H9 (cell line): ENCODE data around the gene LIM2. TPM values are rescaled to one million over a fixed set of nuclear protein-coding genes. Genes with fewer than 3 reads are reported as not detected.

Source experiments
- DNase-seq: peaks from one replicate; pipeline ENCODE4 v3.0.0-alpha.2; 2017
- H2AFZ ChIP-seq: one replicate; pipeline ENCODE4 v1.6.1; 2013; ENCODE audit warnings: mild to moderate bottlenecking, low read length, control low read depth, moderate library complexity
- H2AK5ac ChIP-seq: 2 replicates; pipeline ENCODE4 v1.6.1; 2013; ENCODE audit warnings: low read length, control low read depth, mixed read lengths; ENCODE audit not compliant: insufficient read length
- H2BK120ac ChIP-seq: one replicate; pipeline ENCODE4 v1.6.1; 2013; ENCODE audit warnings: low read depth, mild to moderate bottlenecking, low read length, control low read depth, inconsistent platforms; ENCODE audit not compliant: poor library complexity, severe bottlenecking
- H2BK12ac ChIP-seq: 2 replicates; pipeline ENCODE4 v1.6.1; 2013; ENCODE audit warnings: low read length, control low read depth, mixed read lengths, low read depth; ENCODE audit not compliant: insufficient read length
- H2BK15ac ChIP-seq: 2 replicates; pipeline ENCODE4 v1.6.1; 2013; ENCODE audit warnings: low read depth, low read length, control low read depth
- H2BK20ac ChIP-seq: one replicate; pipeline ENCODE4 v1.6.1; 2013; ENCODE audit warnings: low read depth, mild to moderate bottlenecking, low read length, control low read depth, inconsistent platforms; ENCODE audit not compliant: poor library complexity, severe bottlenecking
- H2BK5ac ChIP-seq: 2 replicates; pipeline ENCODE4 v1.6.1; 2013; ENCODE audit warnings: low read length, control low read depth, mixed read lengths; ENCODE audit not compliant: insufficient read length
- H3K14ac ChIP-seq: 2 replicates; pipeline ENCODE4 v1.6.1; 2013; ENCODE audit warnings: low read length, control low read depth; ENCODE audit not compliant: insufficient read depth
- H3K18ac ChIP-seq: 2 replicates; pipeline ENCODE4 v1.6.1; 2013; ENCODE audit warnings: low read depth, mild to moderate bottlenecking, mixed read lengths, low read length, control low read depth; ENCODE audit not compliant: insufficient read length
- H3K23ac ChIP-seq: 2 replicates; pipeline ENCODE4 v1.6.1; 2013; ENCODE audit warnings: low read length, control low read depth, mixed read lengths, low read depth; ENCODE audit not compliant: insufficient read length
- H3K23me2 ChIP-seq: 2 replicates; pipeline ENCODE4 v1.6.1; 2013; ENCODE audit warnings: low read depth, mild to moderate bottlenecking, mixed read lengths, low read length, control low read depth; ENCODE audit not compliant: insufficient read length, poor library complexity, severe bottlenecking
- H3K27ac ChIP-seq: 2 replicates; pipeline ENCODE4 v1.5.1; 2013; ENCODE audit warnings: low read length, control low read depth, mixed read lengths, low read depth; ENCODE audit not compliant: insufficient read length
- H3K27me3 ChIP-seq: 2 replicates; pipeline ENCODE4 v1.6.1; 2013; ENCODE audit warnings: low read length, control low read depth, inconsistent platforms; ENCODE audit not compliant: insufficient read depth
- H3K4ac ChIP-seq: 2 replicates; pipeline ENCODE4 v1.6.1; 2013; ENCODE audit warnings: low read depth, mild to moderate bottlenecking, control low read depth, inconsistent platforms, low read length, moderate library complexity
- H3K4me1 ChIP-seq: 2 replicates; pipeline ENCODE4 v1.6.1; 2013; ENCODE audit warnings: low read length, control low read depth, inconsistent platforms; ENCODE audit not compliant: insufficient read depth
- H3K4me2 ChIP-seq: 2 replicates; pipeline ENCODE4 v1.6.1; 2013; ENCODE audit warnings: low read length, control low read depth, mixed read lengths; ENCODE audit not compliant: insufficient read length, insufficient read depth
- H3K56ac ChIP-seq: 2 replicates; pipeline ENCODE4 v1.6.1; 2013; ENCODE audit warnings: low read depth, mild to moderate bottlenecking, mixed read lengths, low read length, control low read depth; ENCODE audit not compliant: insufficient read length
- H3K79me1 ChIP-seq: 2 replicates; pipeline ENCODE4 v1.6.1; 2013; ENCODE audit warnings: low read depth, mild to moderate bottlenecking, moderate library complexity, low read length, control low read depth, inconsistent platforms; ENCODE audit not compliant: insufficient read depth, poor library complexity, severe bottlenecking
- H3K79me2 ChIP-seq: 2 replicates; pipeline ENCODE4 v1.6.1; 2013; ENCODE audit warnings: low read length, control low read depth, inconsistent platforms; ENCODE audit not compliant: insufficient read depth
- H3K9ac ChIP-seq: 2 replicates; pipeline ENCODE4 v1.6.1; 2013; ENCODE audit warnings: low read length, control low read depth, mixed read lengths; ENCODE audit not compliant: insufficient read length; ENCODE audit errors: extremely low read depth
- H3K9me3 ChIP-seq: one replicate; pipeline ENCODE4 v1.6.1; 2013; ENCODE audit warnings: low read depth, low read length, inconsistent platforms; ENCODE audit not compliant: control insufficient read depth
- H3T11ph ChIP-seq: one replicate; pipeline ENCODE4 v1.6.1; 2013; ENCODE audit warnings: mild to moderate bottlenecking, low read length, control low read depth, inconsistent platforms
- H4K20me1 ChIP-seq: one replicate; pipeline ENCODE4 v1.6.1; 2013; ENCODE audit not compliant: control insufficient read depth, insufficient read length, insufficient read depth
- H4K5ac ChIP-seq: 2 replicates; pipeline ENCODE4 v1.6.1; 2013; ENCODE audit warnings: low read depth, mild to moderate bottlenecking, mixed read lengths, low read length, control low read depth; ENCODE audit not compliant: insufficient read length
- H4K8ac ChIP-seq: replicated peaks from 2 replicates; pipeline ENCODE4 v1.6.1; 2013; ENCODE audit warnings: low read length, control low read depth, mixed read lengths, low read depth; ENCODE audit not compliant: insufficient read length
- H4K91ac ChIP-seq: 2 replicates; pipeline ENCODE4 v1.6.1; 2013; ENCODE audit warnings: low read depth, mild to moderate bottlenecking, moderate library complexity, mixed read lengths, low read length, control low read depth; ENCODE audit not compliant: insufficient read length
- H3K27ac Mint-ChIP-seq, 3 experiments: 2 replicates in 2 of 3; 3 replicates in 1 of 3; pipeline ENCODE4 v1.8.0; 2020 to 2021; ENCODE audit warnings: mixed read lengths in 3 of 3, mild to moderate bottlenecking in 1 of 3, moderate library complexity in 1 of 3
- H3K27me3 Mint-ChIP-seq: 2 replicates; pipeline ENCODE4 v1.8.0; 2021; ENCODE audit warnings: low read depth, mild to moderate bottlenecking, moderate library complexity, mixed read lengths
- H3K36me3 Mint-ChIP-seq, 3 experiments: 2 replicates in 2 of 3; 3 replicates in 1 of 3; pipeline ENCODE4 v1.8.0; 2020 to 2021; ENCODE audit warnings: low read depth in 3 of 3, mixed read lengths in 3 of 3; ENCODE audit not compliant: insufficient read depth in 1 of 3
- H3K4me1 Mint-ChIP-seq, 2 experiments: 2 replicates each; pipeline ENCODE4 v1.8.0; 2020; ENCODE audit warnings: mixed read lengths in 2 of 2
- H3K4me3 Mint-ChIP-seq, 2 experiments: 2 replicates in 1 of 2; 3 replicates in 1 of 2; pipeline ENCODE4 v1.8.0; 2020 to 2021; ENCODE audit warnings: mild to moderate bottlenecking in 2 of 2, mixed read lengths in 2 of 2, moderate library complexity in 1 of 2
- H3K9me3 Mint-ChIP-seq, 2 experiments: 2 replicates in 1 of 2; 3 replicates in 1 of 2; pipeline ENCODE4 v1.8.0; 2020; ENCODE audit warnings: mild to moderate bottlenecking in 2 of 2, mixed read lengths in 2 of 2, moderate library complexity in 1 of 2
- CTCF ChIP-seq: fragments of 200-600 bp; sonication (generic); conservative IDR thresholded peaks from 3 replicates; pipeline ENCODE4 v1.8.0; 2021; ENCODE audit warnings: antibody characterized with exemption, mild to moderate bottlenecking
- WGBS: extraction: QIAGEN DNeasy Blood & Tissue Kit; methylation state at CpG from one replicate; pipeline ENCODE4 v1.1.7; 2013; ENCODE audit warnings: missing lambda C conversion rate, low lambda C conversion rate, mixed read lengths; ENCODE audit not compliant: insufficient read length; ENCODE audit errors: extremely low coverage; 5-methylcytosine and 5-hydroxymethylcytosine counted together
- total RNA-seq: library from RNA; stranded (reverse); gene quantifications from 2 replicates; pipeline ENCODE4 v1.2.1, GENCODE V29; 2021

Gene LIM2
- total RNA-seq, 1 experiment from 2014 or later, result not detected

GRCh38 chr19:51415187-51415586 lies 27.4 kb upstream of the LIM2 start:
- no peak overlapping the region for H2BK120ac ChIP-seq
- H3K56ac ChIP-seq, result no peak overlapping the region
- H2BK12ac ChIP-seq, result no peak overlapping the region
- H4K5ac ChIP-seq, result no peak overlapping the region
- no peak overlapping the region for H3K18ac ChIP-seq
- no peak overlapping the region for H2BK20ac ChIP-seq
- H3K27me3 ChIP-seq, result no peaks in the 10 kb centered on the region
- no peaks in the 10 kb centered on the region for H4K20me1 ChIP-seq
- no peak overlapping the region for H4K91ac ChIP-seq
- Mint-ChIP-seq H3K4me1 (peaks cover 16 to 19% of the 10 kb centered on the region in 2 experiments), H3K27ac (no peak overlapping the region), H3K4me3 (no peak overlapping the region), H3K9me3 (no peaks in the 10 kb centered on the region), H3K36me3 (peaks cover 0 to 23% (median 5%) of the 10 kb centered on the region in 3 experiments; a peak in 3 of 7 replicates), H3K27me3 (peaks cover 6% of the 10 kb centered on the region)
- no peaks in the 10 kb centered on the region for H3K79me2 ChIP-seq
- H2AK5ac ChIP-seq, result no peak overlapping the region
- no peak overlapping the region for H4K8ac ChIP-seq
- H3K23ac ChIP-seq, result no peak overlapping the region
- no peak overlapping the region for H3K9ac ChIP-seq
- no peak for TF ChIP-seq CTCF
- no peaks in the 10 kb centered on the region for H3K23me2 ChIP-seq
- no peak overlapping the region for H3K4ac ChIP-seq
- H3K9me3 ChIP-seq, result no peaks in the 10 kb centered on the region
- H3K4me2 ChIP-seq, result no peak overlapping the region
- WGBS, result no CpG with 5 or more reads among the region's 12 CpGs
- H3K14ac ChIP-seq, result no peak overlapping the region
- no peak overlapping the region for H2BK5ac ChIP-seq
- DNase-seq, result no peak
- H3K79me1 ChIP-seq, result no peaks in the 10 kb centered on the region
- no peak overlapping the region for H2AFZ ChIP-seq
- no peaks in the 10 kb centered on the region; the same call in 1 of the 2 replicates for H3K4me1 ChIP-seq
- no peak overlapping the region for H3K27ac ChIP-seq
- H3T11ph ChIP-seq, result no peak overlapping the region
- H2BK15ac ChIP-seq, result no peak overlapping the region
